HG02840 (cell line): Measurements from ENCODE around the gene TNFRSF14.
"Not testable (repeated sequence)": the region's sequence is repeated elsewhere in the genome, so short reads cannot be mapped to it uniquely, and the experiment has no call there.

Experiments used
- ATAC-seq: cut with Tn5 transposase; IDR thresholded peaks from one replicate; pipeline ENCODE4 v1.9.1; 2021; ENCODE audit warnings: mild to moderate bottlenecking, moderate library complexity, moderate number of reproducible peaks; ENCODE audit not compliant: unreplicated experiment, low FRiP score

The TNFRSF14 gene

GRCh38 chr1:2537784-2538115, 18.4 kb upstream of the TNFRSF14 start:
- no peak for ATAC-seq

DNA sequence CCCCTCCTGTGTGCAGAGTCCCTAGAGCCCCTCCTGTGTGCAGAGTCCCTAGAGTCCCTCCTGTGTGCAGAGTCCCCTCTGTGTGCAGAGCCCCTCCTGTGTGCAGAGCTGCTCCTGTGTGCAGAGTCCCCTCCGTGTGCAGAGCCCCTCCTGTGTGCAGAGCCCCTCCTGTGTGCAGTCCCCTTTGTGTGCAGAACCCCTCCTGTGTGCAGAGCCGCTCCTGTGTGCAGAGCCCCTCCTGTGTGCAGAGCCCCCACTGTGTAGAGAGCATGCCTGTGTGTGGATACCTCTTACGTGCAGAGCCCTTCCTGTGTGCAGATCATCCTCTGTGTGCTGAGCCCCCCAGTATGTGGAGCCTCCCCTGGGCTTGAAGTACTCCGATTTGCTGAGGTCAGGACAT, 17.8 kb upstream of the TNFRSF14 start:
- ATAC-seq: no peak

DNA sequence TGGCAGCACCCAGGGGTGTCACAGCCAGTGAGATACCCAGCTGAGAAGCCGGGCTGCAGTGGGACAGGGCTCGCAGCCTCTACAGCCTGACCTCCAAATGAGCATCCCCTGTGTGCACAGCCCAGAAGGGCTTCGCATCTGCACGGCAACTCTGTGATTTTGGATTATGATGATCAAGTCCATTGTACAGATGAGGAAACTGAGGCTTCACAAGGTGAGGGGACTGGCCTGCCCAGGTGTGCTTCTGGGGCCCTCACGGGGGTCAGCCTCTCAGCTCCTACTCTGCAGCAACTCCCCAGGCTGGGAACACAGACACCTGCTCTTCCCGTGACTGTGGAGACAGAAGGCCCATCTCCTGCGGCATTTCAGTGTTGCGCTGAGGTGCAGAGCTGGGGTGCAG, 17.3 kb upstream of the TNFRSF14 start:
- no peak for ATAC-seq

GRCh38 chr1:2539312-2539907, 16.8 kb upstream of the TNFRSF14 start:
- ATAC-seq: no peak

- no peak for ATAC-seq
Measured at GRCh38 chr1:2540816-2541492, 15.2 kb upstream of the TNFRSF14 start.

- no peak for ATAC-seq
Measured at GRCh38 chr1:2541619-2542245, 14.4 kb upstream of the TNFRSF14 start.

DNA sequence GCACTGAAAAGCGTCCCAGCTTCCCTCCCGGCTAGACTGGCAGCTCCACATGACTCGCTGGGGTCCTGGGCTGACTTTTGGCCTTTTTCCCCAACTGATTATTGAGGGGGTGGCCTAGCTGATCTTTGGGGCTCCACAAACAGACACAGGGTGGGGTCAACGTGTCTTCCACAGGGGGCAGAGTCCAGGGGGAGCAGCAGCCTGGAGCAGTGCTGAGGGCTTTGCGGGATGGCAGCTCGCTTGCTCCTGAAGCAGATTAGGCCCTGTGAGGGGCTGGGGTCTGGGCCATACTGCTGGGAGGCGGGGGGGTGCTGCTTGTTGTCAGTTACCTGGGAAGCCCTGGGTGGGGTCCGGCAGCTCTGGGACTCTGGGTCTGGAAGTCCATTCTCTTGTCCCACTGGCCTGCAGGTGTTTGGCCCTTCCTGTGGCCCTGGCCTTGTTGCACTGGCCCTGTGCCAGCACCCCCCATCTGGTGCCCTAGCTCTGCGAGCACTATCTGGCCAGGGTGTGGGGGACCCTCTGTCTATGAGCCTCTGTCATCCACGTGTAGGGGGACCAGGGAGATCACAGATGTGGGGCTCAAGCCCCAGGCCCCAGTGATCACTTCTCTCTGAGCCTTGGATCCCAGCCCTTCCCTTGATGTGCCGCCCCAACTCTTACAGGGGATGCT, 13.8 kb upstream of the TNFRSF14 start:
- no peak for ATAC-seq

DNA sequence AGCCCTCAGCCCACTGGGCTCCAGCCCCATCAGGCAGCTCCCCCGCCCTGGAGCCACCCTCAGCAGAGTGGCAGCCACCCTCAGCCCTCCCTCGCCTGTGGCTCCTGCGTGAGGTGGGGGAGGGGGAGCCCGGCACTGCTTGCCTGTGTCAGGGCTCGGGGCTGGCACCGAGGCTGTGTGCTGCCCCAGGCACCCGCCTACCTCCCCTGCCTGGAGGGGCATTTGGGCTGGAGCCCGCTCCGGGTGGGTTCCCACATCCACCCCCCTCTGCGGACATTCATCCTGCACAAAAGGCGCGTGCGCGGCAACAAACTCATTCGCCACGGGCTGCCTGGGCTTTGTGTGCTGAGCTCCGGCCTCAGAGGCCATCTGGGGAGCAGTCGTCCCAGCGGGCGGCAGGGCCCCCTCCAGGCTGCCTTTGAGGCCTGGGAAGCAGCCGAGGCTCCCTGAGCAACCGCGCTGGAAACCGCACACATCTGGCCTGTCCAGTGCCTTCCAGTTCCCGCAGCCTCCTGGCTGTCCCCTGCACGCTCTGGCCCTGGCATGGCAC, 12.6 kb upstream of the TNFRSF14 start:
- ATAC-seq: no peak

- ATAC-seq: no peak
Measured at GRCh38 chr1:2544093-2544874, 11.9 kb upstream of the TNFRSF14 start.

GRCh38 chr1:2544875-2545640, 11.1 kb upstream of the TNFRSF14 start:
- no peak for ATAC-seq

DNA sequence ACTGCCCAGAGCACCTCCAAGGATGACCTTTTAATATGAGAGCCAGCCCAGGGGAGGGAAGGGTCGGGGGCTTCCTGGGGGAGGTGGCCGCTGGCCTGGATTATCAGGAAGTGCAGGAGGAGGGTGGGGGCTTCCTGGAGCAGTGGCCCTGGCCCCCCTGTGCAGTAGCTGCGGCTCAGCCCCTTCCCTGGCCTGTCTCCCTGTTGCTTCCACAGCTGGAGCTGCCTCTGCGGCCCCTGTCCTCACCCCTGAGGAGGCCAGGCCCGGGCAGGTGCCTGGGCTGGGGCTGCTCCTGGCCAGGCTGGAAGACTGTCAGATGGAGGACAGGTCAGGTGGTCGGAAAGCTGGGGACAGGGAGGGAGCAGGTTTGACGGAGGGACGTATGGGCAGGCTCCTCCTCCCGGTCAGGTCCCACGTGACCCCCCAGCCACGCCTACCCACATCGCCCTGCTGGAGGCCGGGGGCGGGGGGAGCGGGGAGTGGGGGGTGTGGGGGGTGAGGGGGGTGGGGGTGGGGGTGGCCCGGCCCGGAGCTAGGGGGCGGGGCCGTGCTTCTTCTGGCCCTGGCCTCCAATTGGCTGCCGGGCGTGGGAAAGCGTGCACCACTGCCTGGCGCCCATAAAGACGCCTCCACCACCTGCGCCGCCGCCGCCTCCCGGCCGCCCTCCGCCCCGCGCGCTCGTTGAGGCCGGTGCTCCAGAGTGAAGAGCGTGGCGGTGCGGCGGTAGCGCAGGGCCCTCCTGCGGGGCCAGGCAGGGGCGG, 10.2 kb upstream of the TNFRSF14 start:
- peak; percentile 33 for ATAC-seq

DNA sequence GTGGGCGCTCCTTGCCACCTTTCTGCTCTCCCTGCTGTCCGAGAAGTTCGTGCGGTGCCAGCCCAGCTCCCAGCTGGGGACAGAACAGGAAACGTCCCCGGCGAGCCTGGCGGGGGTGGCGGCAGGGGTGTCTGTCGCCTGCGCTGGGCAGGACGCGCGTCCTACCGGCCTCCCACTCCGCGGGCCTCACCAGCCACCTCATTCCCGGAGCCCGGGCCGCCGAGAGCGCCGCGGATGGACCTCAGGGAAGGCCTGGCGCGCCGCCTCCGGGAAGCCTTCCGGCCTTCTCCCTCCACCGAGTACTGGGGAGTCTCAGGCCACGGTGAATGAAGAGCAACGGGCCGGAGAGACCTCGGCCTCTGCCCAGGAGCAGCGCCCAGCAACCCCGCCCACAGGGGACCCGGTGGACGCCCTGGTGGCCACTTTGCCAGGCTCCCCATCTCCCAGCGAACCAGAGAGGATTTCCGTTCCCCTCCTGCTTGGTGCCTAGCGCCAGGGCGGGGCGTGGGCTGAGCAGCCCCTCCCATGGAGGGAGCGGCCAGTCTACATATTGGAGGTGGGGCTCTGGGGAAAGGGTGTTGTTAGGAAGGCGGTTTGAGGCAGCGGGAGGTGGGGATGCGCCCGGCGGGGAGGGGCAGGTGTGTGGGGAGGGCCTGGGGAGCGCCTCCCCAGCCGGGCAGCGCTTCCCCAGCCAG, 9.5 kb upstream of the TNFRSF14 start:
- peak; percentile 29 for ATAC-seq

- no peak for ATAC-seq
Measured at GRCh38 chr1:2547210-2548067, 8.7 kb upstream of the TNFRSF14 start.

- ATAC-seq: peak; percentile 16
Measured at GRCh38 chr1:2548068-2548589, 8.0 kb upstream of the TNFRSF14 start.

GRCh38 chr1:2549367-2550029, 6.7 kb upstream of the TNFRSF14 start:
- ATAC-seq: not testable (repeated sequence)

- not testable (repeated sequence) for ATAC-seq
Measured at GRCh38 chr1:2550309-2550861, 5.8 kb upstream of the TNFRSF14 start.
